KOPT-K1 (cell line): ENCODE measurements around the gene ADAMTS7.
"Not testable (repeated sequence)": the region's sequence is repeated elsewhere in the genome, so short reads cannot be mapped to it uniquely, and the experiment has no call there.

Experiments
- H3K27ac ChIP-seq: fragments of 200-600 bp; sonication (generic); 2 replicates; pipeline ENCODE4 v1.5.1; 2016; ENCODE audit warnings: antibody characterized with exemption, mild to moderate bottlenecking, low read depth, low read length; ENCODE audit not compliant: poor library complexity, severe bottlenecking
- H3K36me3 ChIP-seq: fragments of 200-600 bp; sonication (generic); 2 replicates; pipeline ENCODE4 v1.5.1; 2017; ENCODE audit warnings: antibody characterized with exemption, mild to moderate bottlenecking, low read length, moderate library complexity; ENCODE audit not compliant: insufficient read depth
- H3K9me3 ChIP-seq: fragments of 200-600 bp; sonication (generic); 2 replicates; pipeline ENCODE4 v1.5.1; 2017; ENCODE audit warnings: antibody characterized with exemption, low read length, mild to moderate bottlenecking; ENCODE audit not compliant: insufficient read depth, poor library complexity, severe bottlenecking

The ADAMTS7 gene

GRCh38 chr15:78804391-78804792 is 6.9 kb downstream of the ADAMTS7 start:
- Histone ChIP-seq H3K27ac (no peak overlapping the region), H3K36me3 (no peaks in the 10 kb centered on the region), H3K9me3 (no peaks in the 10 kb centered on the region)

GRCh38 chr15:78800806-78801205 is 10.5 kb downstream of the ADAMTS7 start:
- no peaks in the 10 kb centered on the region for H3K9me3 ChIP-seq
- H3K36me3 ChIP-seq: no peaks in the 10 kb centered on the region
- H3K27ac ChIP-seq: no peak overlapping the region

- H3K36me3 ChIP-seq: no peaks in the 10 kb centered on the region
- H3K27ac ChIP-seq: no peak overlapping the region
- H3K9me3 ChIP-seq: no peaks in the 10 kb centered on the region
Measured at GRCh38 chr15:78800189-78800588, 11.1 kb downstream of the ADAMTS7 start.

GRCh38 chr15:78799102-78799501 is 12.2 kb downstream of the ADAMTS7 start:
- not testable (repeated sequence) for H3K9me3 ChIP-seq, H3K27ac ChIP-seq, H3K36me3 ChIP-seq

- not testable (repeated sequence) for H3K36me3 ChIP-seq, H3K9me3 ChIP-seq, H3K27ac ChIP-seq
Measured at GRCh38 chr15:78798355-78798754, 12.9 kb downstream of the ADAMTS7 start.

- H3K36me3 ChIP-seq: no peaks in the 10 kb centered on the region
- H3K27ac ChIP-seq: no peak overlapping the region
- no peaks in the 10 kb centered on the region for H3K9me3 ChIP-seq
Measured at GRCh38 chr15:78797951-78798350, 13.3 kb downstream of the ADAMTS7 start.

- Histone ChIP-seq H3K9me3 (no peaks in the 10 kb centered on the region), H3K27ac (no peak overlapping the region), H3K36me3 (no peaks in the 10 kb centered on the region)
Measured at GRCh38 chr15:78796510-78796909, 14.8 kb downstream of the ADAMTS7 start.

GRCh38 chr15:78795043-78795442 is 16.2 kb downstream of the ADAMTS7 start:
- H3K9me3 ChIP-seq: no peaks in the 10 kb centered on the region
- H3K36me3 ChIP-seq: no peaks in the 10 kb centered on the region
- H3K27ac ChIP-seq: no peak overlapping the region

GRCh38 chr15:78794446-78794845 is 16.8 kb downstream of the ADAMTS7 start:
- H3K36me3 ChIP-seq, H3K9me3 ChIP-seq, H3K27ac ChIP-seq: not testable (repeated sequence)

GRCh38 chr15:78791357-78791756 is 19.9 kb downstream of the ADAMTS7 start:
- H3K9me3 ChIP-seq: no peaks in the 10 kb centered on the region
- no peaks in the 10 kb centered on the region for H3K36me3 ChIP-seq
- no peak overlapping the region for H3K27ac ChIP-seq

GRCh38 chr15:78790027-78790426 is 21.2 kb downstream of the ADAMTS7 start:
- no peaks in the 10 kb centered on the region for H3K36me3 ChIP-seq
- H3K9me3 ChIP-seq: no peaks in the 10 kb centered on the region
- H3K27ac ChIP-seq: no peak overlapping the region

- no peaks in the 10 kb centered on the region for H3K9me3 ChIP-seq
- no peaks in the 10 kb centered on the region for H3K36me3 ChIP-seq
- H3K27ac ChIP-seq: no peak overlapping the region
Measured at GRCh38 chr15:78789615-78790014, 21.6 kb downstream of the ADAMTS7 start.

- no peaks in the 10 kb centered on the region for H3K36me3 ChIP-seq
- H3K27ac ChIP-seq: no peak overlapping the region
- H3K9me3 ChIP-seq: no peaks in the 10 kb centered on the region
Measured at GRCh38 chr15:78788016-78788660, 23.1 kb downstream of the ADAMTS7 start.

- H3K9me3 ChIP-seq, H3K36me3 ChIP-seq, H3K27ac ChIP-seq: not testable (repeated sequence)
Measured at GRCh38 chr15:78782402-78782801, 28.9 kb downstream of the ADAMTS7 start.

- H3K27ac ChIP-seq, H3K36me3 ChIP-seq, H3K9me3 ChIP-seq: not testable (repeated sequence)
Measured at GRCh38 chr15:78781381-78781780, 29.9 kb downstream of the ADAMTS7 start.

- not testable (repeated sequence) for H3K27ac ChIP-seq, H3K36me3 ChIP-seq, H3K9me3 ChIP-seq
Measured at GRCh38 chr15:78779975-78780374, 31.3 kb downstream of the ADAMTS7 start.
